GM12875 (cell line): ENCODE data around the gene LMNTD1.

Experiments
- H3K4me3 ChIP-seq: one replicate; pipeline ENCODE4 v1.5.1; 2011; ENCODE audit warnings: low read depth, low read length, control low read depth
- TF ChIP-seq, protein P1 (sequence below): IDR thresholded peaks from 2 replicates; pipeline ENCODE4 v1.5.1; 2011; ENCODE audit warnings: low read depth, mild to moderate bottlenecking, control low read depth, inconsistent platforms, low read length, moderate library complexity, borderline replicate concordance; ENCODE audit not compliant: insufficient read depth

LMNTD1 gene

DNA sequence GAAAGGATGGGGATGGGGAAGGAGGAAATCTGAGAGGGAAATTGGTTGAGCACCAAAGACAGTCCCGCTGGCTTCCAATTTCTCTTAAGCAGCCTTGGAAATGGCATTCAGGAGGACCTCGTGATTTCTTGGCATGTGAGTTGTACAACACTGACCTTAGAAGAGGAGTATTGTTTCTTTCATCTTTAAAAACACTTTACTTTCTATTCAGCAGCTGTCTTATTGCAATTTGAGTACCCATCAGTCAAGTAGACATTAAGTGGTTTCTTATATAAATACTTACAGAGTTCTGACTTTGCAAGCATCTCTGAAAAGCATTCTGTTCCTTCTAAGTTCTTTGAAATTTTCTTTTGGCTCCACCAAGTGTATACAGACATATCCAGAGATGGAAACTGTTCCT is 83.2 kb downstream of the LMNTD1 start:
- TF ChIP-seq, protein P1, sequence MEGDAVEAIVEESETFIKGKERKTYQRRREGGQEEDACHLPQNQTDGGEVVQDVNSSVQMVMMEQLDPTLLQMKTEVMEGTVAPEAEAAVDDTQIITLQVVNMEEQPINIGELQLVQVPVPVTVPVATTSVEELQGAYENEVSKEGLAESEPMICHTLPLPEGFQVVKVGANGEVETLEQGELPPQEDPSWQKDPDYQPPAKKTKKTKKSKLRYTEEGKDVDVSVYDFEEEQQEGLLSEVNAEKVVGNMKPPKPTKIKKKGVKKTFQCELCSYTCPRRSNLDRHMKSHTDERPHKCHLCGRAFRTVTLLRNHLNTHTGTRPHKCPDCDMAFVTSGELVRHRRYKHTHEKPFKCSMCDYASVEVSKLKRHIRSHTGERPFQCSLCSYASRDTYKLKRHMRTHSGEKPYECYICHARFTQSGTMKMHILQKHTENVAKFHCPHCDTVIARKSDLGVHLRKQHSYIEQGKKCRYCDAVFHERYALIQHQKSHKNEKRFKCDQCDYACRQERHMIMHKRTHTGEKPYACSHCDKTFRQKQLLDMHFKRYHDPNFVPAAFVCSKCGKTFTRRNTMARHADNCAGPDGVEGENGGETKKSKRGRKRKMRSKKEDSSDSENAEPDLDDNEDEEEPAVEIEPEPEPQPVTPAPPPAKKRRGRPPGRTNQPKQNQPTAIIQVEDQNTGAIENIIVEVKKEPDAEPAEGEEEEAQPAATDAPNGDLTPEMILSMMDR, result no peak
- H3K4me3 ChIP-seq, result no peak overlapping the region

DNA sequence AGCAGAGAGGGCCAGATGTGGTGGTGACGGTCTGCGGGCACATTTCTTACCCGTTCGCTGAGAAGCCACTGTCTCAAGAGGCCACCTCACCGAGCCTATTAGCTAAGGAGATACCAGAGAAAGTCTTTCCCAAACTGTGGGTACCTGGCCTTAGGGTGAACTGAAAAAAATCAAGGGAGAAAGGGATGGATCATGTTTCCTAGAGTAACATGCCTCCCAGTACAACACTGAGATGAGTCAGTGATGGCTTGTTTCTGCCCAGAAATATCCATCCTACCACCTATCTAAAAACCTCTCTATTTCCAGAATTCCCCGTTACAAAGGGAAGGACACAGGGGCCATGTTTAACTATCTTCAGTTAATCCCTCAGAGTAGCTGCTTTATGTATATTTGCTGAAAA is 83.7 kb downstream of the LMNTD1 start:
- TF ChIP-seq, protein P1, result no peak
- no peak overlapping the region for H3K4me3 ChIP-seq

DNA sequence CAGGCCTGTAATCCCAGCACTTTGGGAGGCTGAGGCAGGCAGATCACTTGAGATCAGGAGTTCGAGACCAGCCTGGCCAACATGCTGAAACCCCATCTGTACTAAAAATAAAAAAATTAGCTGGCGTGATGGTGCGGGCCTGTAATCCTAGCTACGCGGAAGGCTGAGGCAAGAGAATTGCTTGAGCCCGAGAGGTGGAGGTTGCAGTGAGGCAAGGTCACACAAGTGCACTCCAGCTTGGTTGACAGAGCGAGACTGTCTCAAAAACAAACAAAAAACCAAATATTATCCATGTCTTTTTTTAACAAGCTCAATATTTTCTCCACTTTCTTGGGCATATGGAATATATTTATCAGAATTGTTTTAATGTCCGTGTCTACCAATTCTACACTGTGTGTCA is 89.6 kb downstream of the LMNTD1 start:
- TF ChIP-seq, protein P1, result no peak
- no peak overlapping the region for H3K4me3 ChIP-seq

DNA sequence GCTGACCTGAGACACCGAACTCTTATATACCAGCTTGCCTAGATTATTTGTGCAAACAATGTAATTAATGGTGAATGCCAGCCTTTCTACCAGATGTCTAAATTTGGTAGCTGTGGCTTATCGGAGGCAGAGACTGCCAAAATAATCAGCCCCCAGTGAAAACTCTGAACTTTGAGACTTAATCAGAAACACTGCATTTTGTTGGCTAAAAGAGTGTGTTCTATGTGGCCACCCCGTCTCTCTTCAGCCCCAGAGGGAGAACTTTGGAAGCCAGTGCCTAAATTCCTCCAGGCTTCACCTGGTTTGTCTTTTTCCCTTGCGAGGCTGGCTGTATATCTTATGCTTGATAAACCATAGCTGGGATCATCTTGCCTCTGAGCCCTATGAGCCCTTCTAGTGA is 90.1 kb downstream of the LMNTD1 start:
- H3K4me3 ChIP-seq, result no peak overlapping the region
- TF ChIP-seq, protein P1, result no peak

DNA sequence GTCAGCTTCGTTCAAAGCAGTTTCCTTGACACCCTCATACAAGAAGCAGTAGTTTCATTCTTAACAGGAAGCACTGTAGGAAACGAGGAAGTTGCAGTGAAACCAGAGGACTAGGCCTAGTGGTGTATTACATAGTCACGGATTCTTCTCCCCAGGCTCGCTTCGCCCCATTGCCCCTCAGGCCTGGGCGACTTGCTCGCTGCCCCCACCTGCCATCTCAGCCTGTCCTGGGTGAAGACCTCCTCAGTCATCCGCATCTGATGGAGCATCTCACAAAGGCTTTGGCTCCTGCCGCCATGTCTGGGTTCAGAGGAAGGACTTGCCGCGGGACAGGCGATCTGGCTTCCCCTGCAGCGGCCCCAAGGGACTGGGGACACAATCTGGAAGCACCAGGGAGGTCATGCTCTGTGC is 93.5 kb downstream of the LMNTD1 start:
- TF ChIP-seq, protein P1, result no peak
- no peak overlapping the region for H3K4me3 ChIP-seq

DNA sequence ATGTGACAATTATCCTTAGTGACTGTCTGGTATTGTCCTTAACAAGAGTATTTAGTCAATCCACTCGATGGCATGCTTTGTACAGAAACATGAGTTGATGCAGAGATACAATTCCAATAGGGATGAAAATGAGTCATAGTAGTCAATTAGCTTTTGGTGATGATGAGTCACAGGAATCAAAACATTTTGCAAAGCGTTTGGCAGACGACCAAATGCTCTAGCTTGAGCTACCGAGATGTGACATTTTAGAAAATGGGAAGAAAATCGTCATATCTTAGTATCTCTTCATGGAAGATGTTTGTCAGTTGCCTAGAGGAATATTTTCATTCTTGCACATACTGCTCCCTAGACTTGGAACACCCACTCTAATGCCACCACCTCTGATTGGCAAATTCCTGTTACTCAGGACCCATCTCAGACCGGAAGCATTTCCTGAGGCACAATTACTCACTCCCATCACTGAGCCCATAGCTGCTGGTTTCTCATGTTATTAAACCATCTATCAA is 95.0 kb downstream of the LMNTD1 start:
- TF ChIP-seq, protein P1, result no peak
- no peak overlapping the region for H3K4me3 ChIP-seq

DNA sequence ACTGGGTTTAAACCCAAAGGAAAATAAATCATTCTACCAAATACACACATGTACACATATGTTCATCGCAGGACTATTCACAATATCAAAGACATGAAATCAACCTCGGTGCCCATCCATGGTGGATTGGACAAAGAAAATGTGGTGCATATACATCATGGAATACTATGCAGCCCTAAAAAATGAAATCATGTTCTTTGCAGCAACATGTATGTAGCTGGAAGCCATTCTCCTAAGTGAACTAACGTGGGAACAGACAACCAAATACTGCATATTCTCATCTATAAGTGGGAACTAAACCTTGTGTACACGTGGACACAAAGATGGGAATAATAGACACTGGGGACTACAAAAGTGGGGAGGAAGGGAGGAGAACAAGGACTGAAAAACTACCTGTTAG is 96.6 kb downstream of the LMNTD1 start:
- no peak overlapping the region for H3K4me3 ChIP-seq
- TF ChIP-seq, protein P1, result no peak
